Transverse colon (tissue), 4 donors: ENCODE measurements around the gene SLC12A7.

Experiments used
- CTCF ChIP-seq, 5 experiments: fragments of 200-600 bp in 3 of 5; fragments of 450-650 bp in 2 of 5; sonication (generic) in 3 of 5; IDR thresholded peaks; 1 replicate in 2 of 5; 2 replicates in 3 of 5; pipeline ENCODE4 v1.5.1; 2016 to 2017; ENCODE audit warnings: antibody characterized with exemption in 5 of 5, inconsistent platforms in 3 of 5, mild to moderate bottlenecking in 2 of 5, moderate library complexity in 1 of 5
- EP300 ChIP-seq: sonication (generic); formaldehyde crosslinking; IDR thresholded peaks from one replicate; pipeline ENCODE4 v1.6.1; 2017; ENCODE audit warnings: antibody characterized with exemption, low read depth
- POLR2A ChIP-seq: fragments of 450-650 bp; IDR thresholded peaks from one replicate; pipeline ENCODE4 v1.6.1; 2016; ENCODE audit warnings: antibody characterized with exemption, mild to moderate bottlenecking, moderate library complexity
- POLR2AphosphoS5 ChIP-seq, 3 donors: sonication (generic); formaldehyde crosslinking; IDR thresholded peaks; one replicate each; pipeline ENCODE4 v1.6.1; 2016; ENCODE audit warnings: antibody characterized with exemption in 3 of 3

GRCh38 chr5:1083823-1084605 is 27.8 kb downstream of the SLC12A7 start:
- no peak for TF ChIP-seq POLR2AphosphoS5 (IDR thresholded peaks at IDR 0.05)
- TF ChIP-seq CTCF (IDR thresholded peaks at IDR 0.05) = no peak
- TF ChIP-seq POLR2A = no peak
- no peak for TF ChIP-seq EP300
